Measurements from ENCODE around the gene HEPH. TPM values are rescaled to one million over a fixed set of nuclear protein-coding genes. Genes with fewer than 3 reads are reported as not detected.

HEPH gene
- total RNA-seq, 2 donors from 2014 or later, result 6.9 to 26.4 TPM

GRCh38 chrX:66142351-66142750 lies 21.7 kb upstream of the HEPH start:
- H3K4me1 ChIP-seq (replicated peaks), result no peaks in the 10 kb centered on the region
- WGBS, result 60% methylated on average over 1 of the region's 1 CpG
- H3K9me3 ChIP-seq, result no peaks in the 10 kb centered on the region
- no peaks in the 10 kb centered on the region for H3K27me3 ChIP-seq (replicated peaks; ENCODE audit: insufficient read depth)
- H3K36me3 ChIP-seq, result no peaks in the 10 kb centered on the region
- H3K4me3 ChIP-seq, result no peak overlapping the region
- intact Hi-C loops (cut with DNase I), result no loop called here
- no peak overlapping the region for H3K27ac ChIP-seq
- DNase-seq (ENCODE audit: low spot score), result no peak
- no peak for TF ChIP-seq POLR2A (IDR thresholded peaks at IDR 0.05)
- no peak for TF ChIP-seq CTCF (IDR thresholded peaks at IDR 0.05)
- TF ChIP-seq POLR2AphosphoS5 (IDR thresholded peaks at IDR 0.05), result no peak

DNA sequence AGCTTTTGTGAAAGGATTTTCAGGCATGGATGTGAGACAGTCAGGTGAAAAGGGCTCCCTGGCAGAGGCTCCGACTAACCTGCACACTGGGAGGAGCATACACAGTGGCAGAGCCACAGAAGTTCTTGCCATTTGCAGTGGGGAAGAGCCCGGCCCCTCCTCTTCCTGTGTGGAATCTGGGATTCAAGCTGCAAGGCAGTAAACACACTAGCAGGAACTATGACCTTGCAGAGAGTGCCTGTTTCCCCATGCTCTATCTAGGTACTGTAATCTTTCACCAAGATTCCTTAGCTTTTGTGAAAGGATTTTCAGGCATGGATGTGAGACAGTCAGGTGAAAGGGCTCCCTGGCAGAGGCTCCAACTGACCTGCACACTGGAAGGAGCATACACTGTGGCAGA lies 19.8 kb upstream of the HEPH start:
- no peak for DNase-seq (ENCODE audit: low spot score)
- Histone ChIP-seq H3K9me3 (no peaks in the 10 kb centered on the region), H3K27me3 (replicated peaks; ENCODE audit: insufficient read depth) (no peaks in the 10 kb centered on the region), H3K4me1 (replicated peaks) (no peaks in the 10 kb centered on the region), H3K27ac (no peak overlapping the region), H3K4me3 (no peak overlapping the region), H3K36me3 (no peaks in the 10 kb centered on the region)
- intact Hi-C loops (cut with DNase I), result no loop called here
- 83% methylated on average over 2 of the region's 2 CpGs for WGBS
- TF ChIP-seq POLR2A (IDR thresholded peaks at IDR 0.05) (no peak), POLR2AphosphoS5 (IDR thresholded peaks at IDR 0.05) (no peak), CTCF (IDR thresholded peaks at IDR 0.05) (no peak)

GRCh38 chrX:66149519-66149918 lies 14.5 kb upstream of the HEPH start:
- DNase-seq (ENCODE audit: low spot score), result no peak
- H3K4me3 ChIP-seq, result no peak overlapping the region
- H3K9me3 ChIP-seq, result no peaks in the 10 kb centered on the region
- 86% methylated on average over 1 of the region's 1 CpG for WGBS
- no peaks in the 10 kb centered on the region for H3K27me3 ChIP-seq (replicated peaks; ENCODE audit: insufficient read depth)
- H3K27ac ChIP-seq, result no peak overlapping the region
- no peaks in the 10 kb centered on the region for H3K4me1 ChIP-seq (replicated peaks)
- TF ChIP-seq POLR2A (IDR thresholded peaks at IDR 0.05) (no peak), CTCF (IDR thresholded peaks at IDR 0.05) (no peak), POLR2AphosphoS5 (IDR thresholded peaks at IDR 0.05) (no peak)
- H3K36me3 ChIP-seq, result no peaks in the 10 kb centered on the region
- intact Hi-C loops (cut with DNase I), result no loop called here

DNA sequence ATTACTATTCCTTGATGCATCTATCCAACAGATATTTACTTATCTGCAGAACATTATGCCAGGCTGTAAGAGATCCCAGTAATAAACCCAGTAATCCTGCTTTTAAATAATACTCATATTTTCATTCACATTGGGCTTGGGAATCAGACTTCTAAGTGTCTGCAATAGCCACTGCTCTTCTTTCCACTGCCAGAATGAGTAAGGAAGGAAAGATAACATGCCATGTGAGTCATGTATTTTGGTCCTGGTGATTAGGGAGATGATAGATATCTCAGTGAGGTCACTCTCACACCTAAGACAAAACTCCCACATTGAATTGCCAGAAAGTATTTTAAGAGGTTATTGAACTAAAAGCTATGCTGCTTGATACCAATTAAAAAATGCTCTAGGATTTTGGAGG lies 13.9 kb upstream of the HEPH start:
- Histone ChIP-seq H3K36me3 (no peaks in the 10 kb centered on the region), H3K27ac (no peak overlapping the region), H3K4me1 (replicated peaks) (no peaks in the 10 kb centered on the region), H3K9me3 (no peaks in the 10 kb centered on the region), H3K4me3 (no peak overlapping the region), H3K27me3 (replicated peaks; ENCODE audit: insufficient read depth) (no peaks in the 10 kb centered on the region)
- TF ChIP-seq POLR2AphosphoS5 (IDR thresholded peaks at IDR 0.05) (no peak), POLR2A (IDR thresholded peaks at IDR 0.05) (no peak), CTCF (IDR thresholded peaks at IDR 0.05) (no peak)
- intact Hi-C loops (cut with DNase I), result no loop called here
- no peak for DNase-seq (ENCODE audit: low spot score)

DNA sequence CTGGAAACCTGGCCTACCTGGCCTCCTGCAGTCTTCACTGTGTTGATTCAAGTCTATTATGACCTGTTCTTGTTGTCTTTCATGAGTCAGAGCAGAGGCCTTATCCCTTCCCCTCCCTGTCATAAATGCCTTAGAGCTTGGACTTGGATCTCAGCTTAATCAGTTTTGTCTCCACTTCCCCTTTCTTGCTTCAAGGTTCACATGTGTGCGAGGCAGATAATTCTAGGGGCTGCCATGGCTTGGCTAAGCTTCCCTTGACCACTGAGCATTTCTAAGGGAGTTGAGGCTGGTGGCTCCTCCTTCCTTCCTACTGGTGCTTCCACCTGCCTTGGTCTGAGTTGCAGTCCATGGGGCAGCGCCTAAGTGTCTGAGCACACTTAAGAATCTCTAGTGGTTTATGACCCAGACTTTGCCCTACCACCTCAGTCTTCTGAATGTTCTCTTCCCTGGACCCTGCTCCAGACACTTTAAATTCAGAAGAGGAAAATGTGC lies 1.7 kb upstream of the HEPH start:
- no peaks in the 10 kb centered on the region for H3K4me1 ChIP-seq (replicated peaks)
- TF ChIP-seq CTCF (IDR thresholded peaks at IDR 0.05) (no peak), POLR2A (IDR thresholded peaks at IDR 0.05) (no peak), POLR2AphosphoS5 (IDR thresholded peaks at IDR 0.05) (no peak)
- 47% methylated on average over 2 of the region's 2 CpGs for WGBS
- no peaks in the 10 kb centered on the region for H3K9me3 ChIP-seq
- DNase-seq (ENCODE audit: low spot score), result no peak
- H3K27ac ChIP-seq, result no peak overlapping the region
- intact Hi-C loops (cut with DNase I), result no loop called here
- H3K36me3 ChIP-seq, result no peaks in the 10 kb centered on the region
- H3K27me3 ChIP-seq (replicated peaks; ENCODE audit: insufficient read depth), result no peaks in the 10 kb centered on the region
- no peak overlapping the region for H3K4me3 ChIP-seq

Measured in prostate gland (tissue), 2 donors.